AG04450 (cell line): ENCODE measurements around the gene GAL3ST3. TPM values are rescaled to one million over a fixed set of nuclear protein-coding genes. Genes with fewer than 3 reads are reported as not detected.

Experiments
- CTCF ChIA-PET: fragments of 300-600, 350-600 bp; formaldehyde crosslinking; extraction: SDS; loops from one replicate; lab custom pipeline; 2022; ENCODE audit warnings: antibody characterized with exemption, inconsistent platforms; lab: Charles Lee
- POLR2A ChIA-PET: fragments of 350-600 bp; formaldehyde crosslinking; extraction: SDS; loops from one replicate; lab custom pipeline; 2021; ENCODE audit warnings: antibody characterized with exemption, inconsistent platforms; lab: Yijun Ruan, JAX
- DNase-seq: peaks from one replicate; pipeline ENCODE4 v3.0.0-alpha.2; 2011; ENCODE audit warnings: low read depth, low spot score
- H3K27ac ChIP-seq: one replicate; pipeline ENCODE4 v1.5.1; 2012; ENCODE audit warnings: low read depth, low read length, control low read depth
- H3K27me3 ChIP-seq: one replicate; pipeline ENCODE4 v1.6.0; 2012; ENCODE audit warnings: low read length; ENCODE audit not compliant: control insufficient read depth, insufficient read depth
- H3K4me3 ChIP-seq: 2 replicates; pipeline ENCODE4 v1.5.1; 2011; ENCODE audit warnings: mild to moderate bottlenecking, low read depth, low read length, control low read depth
- H3K9me3 ChIP-seq: 2 replicates; pipeline ENCODE4 v1.5.1; 2012; ENCODE audit warnings: low read length; ENCODE audit not compliant: control insufficient read depth, insufficient read depth
- polyA plus RNA-seq: library from polyadenylated mRNA; depleted of rRNA; stranded (reverse); fragments of >200 nt; gene quantifications from 2 replicates; pipeline ENCODE4 v1.2.3, GENCODE V29; 2011; rRNA removed
- TF ChIP-seq, protein P1 (sequence below): IDR thresholded peaks from 2 replicates; pipeline ENCODE4 v1.5.1; 2011; ENCODE audit warnings: low read depth, low read length, control low read depth, inconsistent platforms

GAL3ST3 gene
- polyA plus RNA-seq, 1 experiment: 0.11 TPM

DNA sequence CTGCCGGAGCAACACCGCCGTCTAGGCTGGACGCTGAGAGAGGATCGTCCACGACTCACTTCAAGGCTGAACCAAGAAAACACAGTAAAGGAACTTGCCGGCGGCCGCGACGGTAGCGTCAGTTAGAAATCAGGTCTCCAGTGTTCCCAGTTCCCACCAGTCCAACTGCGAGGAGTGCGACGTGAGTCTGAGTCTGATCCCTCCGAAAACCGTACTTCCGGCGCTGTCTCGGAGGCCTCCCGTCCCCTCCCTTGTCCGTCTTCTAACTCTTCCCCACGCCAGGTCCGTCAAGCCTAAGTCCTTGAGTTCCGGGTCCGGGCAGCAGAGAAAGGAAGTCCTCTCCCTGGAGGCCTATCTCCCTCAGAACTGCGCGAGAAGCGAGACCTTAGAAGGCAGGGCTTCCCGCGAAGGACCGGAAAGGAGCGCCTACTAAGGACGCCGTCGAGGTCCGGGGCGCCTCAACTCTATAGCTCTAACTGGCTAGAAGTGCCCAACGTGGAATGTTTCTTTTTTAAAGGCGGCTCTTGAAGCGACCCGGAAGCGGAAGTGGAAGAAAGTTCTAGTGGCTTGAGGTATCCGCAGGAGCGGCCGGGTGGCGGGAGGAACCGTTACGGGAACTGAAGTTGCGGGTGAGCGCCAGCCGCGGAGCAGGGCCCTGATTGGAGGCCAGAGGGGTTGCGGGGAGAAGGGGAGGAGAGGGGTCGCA lies 46.9 kb downstream of the GAL3ST3 start, which contains the start of the genes BANF1 and EIF1AD:
BANF1 (plus strand) TSS at position 562 of the 706 bp plus-strand sequence. CDS start 748 bp downstream, outside the sequence.
EIF1AD (minus strand) TSS at position 216 of the 706 bp plus-strand sequence. CDS start 1,768 bp downstream, outside the sequence.
- Histone ChIP-seq H3K27me3 (no peaks in the 10 kb centered on the region), H3K27ac (peak within 1 kb of the TSS; percentile 99), H3K9me3 (no peaks in the 10 kb centered on the region; the same call in 1 of the 2 replicates), H3K4me3 (peak within 1 kb of the TSS; percentile 75)
- TF ChIP-seq, protein P1, sequence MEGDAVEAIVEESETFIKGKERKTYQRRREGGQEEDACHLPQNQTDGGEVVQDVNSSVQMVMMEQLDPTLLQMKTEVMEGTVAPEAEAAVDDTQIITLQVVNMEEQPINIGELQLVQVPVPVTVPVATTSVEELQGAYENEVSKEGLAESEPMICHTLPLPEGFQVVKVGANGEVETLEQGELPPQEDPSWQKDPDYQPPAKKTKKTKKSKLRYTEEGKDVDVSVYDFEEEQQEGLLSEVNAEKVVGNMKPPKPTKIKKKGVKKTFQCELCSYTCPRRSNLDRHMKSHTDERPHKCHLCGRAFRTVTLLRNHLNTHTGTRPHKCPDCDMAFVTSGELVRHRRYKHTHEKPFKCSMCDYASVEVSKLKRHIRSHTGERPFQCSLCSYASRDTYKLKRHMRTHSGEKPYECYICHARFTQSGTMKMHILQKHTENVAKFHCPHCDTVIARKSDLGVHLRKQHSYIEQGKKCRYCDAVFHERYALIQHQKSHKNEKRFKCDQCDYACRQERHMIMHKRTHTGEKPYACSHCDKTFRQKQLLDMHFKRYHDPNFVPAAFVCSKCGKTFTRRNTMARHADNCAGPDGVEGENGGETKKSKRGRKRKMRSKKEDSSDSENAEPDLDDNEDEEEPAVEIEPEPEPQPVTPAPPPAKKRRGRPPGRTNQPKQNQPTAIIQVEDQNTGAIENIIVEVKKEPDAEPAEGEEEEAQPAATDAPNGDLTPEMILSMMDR: no peak
- DNase-seq: peak; percentile 94
- POLR2A ChIA-PET: interaction anchor here (0.5 to 1.7 kb wide), 14 partner anchors 20 to 495 kb away, joined by 3 to 8 read pairs (median 4); partner anchors contain the start of genes CCDC85B, CFL1, FIBP and SART1
- CTCF ChIA-PET: interaction anchor here (0.7 to 1.2 kb wide), 4 partner anchors 21 to 142 kb away, joined by 3 to 7 read pairs (median 4); partner anchors contain the start of gene MUS81

GRCh38 chr11:65997286-65997685 lies 51.7 kb downstream of the GAL3ST3 start:
- TF ChIP-seq, protein P1: no peak
- no peak overlapping the region for H3K4me3 ChIP-seq
- H3K27ac ChIP-seq: no peak overlapping the region
- CTCF ChIA-PET: no interaction called here
- no peaks in the 10 kb centered on the region for H3K9me3 ChIP-seq
- no peaks in the 10 kb centered on the region for H3K27me3 ChIP-seq
- POLR2A ChIA-PET: no interaction called here
- DNase-seq: no peak

DNA sequence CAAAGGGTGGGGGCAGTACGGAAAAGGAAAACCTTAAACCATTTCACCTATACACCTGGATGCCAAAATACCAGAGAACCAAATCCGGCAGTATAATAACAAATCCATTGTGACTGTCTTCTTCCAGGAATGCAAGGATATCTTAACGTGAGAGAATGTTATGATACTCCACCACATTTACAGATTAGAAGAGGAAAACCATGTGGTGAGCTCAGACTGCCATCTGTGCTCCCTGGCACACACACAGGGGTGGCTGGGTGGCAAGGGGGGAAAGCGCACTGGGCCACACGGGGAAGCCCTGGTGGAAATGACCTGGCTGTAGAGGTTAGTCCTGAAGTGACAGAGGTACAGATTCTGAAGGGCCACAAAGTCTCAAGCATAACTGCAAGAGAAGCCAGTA lies 56.9 kb downstream of the GAL3ST3 start:
- TF ChIP-seq, protein P1: no peak
- no peak overlapping the region for H3K27ac ChIP-seq
- H3K27me3 ChIP-seq: no peaks in the 10 kb centered on the region
- ChIA-PET POLR2A (no interaction called here), CTCF (interaction anchor here (1.1 to 7.5 kb wide), 5 partner anchors 26 to 132 kb away, joined by 3 to 157 read pairs (median 3); partner anchors contain the start of genes CCDC85B and FIBP)
- DNase-seq: no peak
- no peak overlapping the region for H3K4me3 ChIP-seq
- H3K9me3 ChIP-seq: no peaks in the 10 kb centered on the region

Other genes with a start within 250 kb of the GAL3ST3 start
- 0.30 and 0.57 TPM in 2 replicates for gene SNX32, start 215.2 kb downstream of the GAL3ST3 start, polyA plus RNA-seq
- gene CFL1, start 191.0 kb downstream of the GAL3ST3 start, polyA plus RNA-seq: 1,553 and 1,822 TPM in 2 replicates
- 23.8 and 27.5 TPM in 2 replicates for gene MUS81, start 188.7 kb downstream of the GAL3ST3 start, polyA plus RNA-seq
- 190 and 279 TPM in 2 replicates for gene EFEMP2, start 176.4 kb downstream of the GAL3ST3 start, polyA plus RNA-seq
- gene CTSW, start 169.3 kb downstream of the GAL3ST3 start, polyA plus RNA-seq: not detected in 2 replicates
- 126 and 160 TPM in 2 replicates for gene FIBP, start 160.7 kb downstream of the GAL3ST3 start, polyA plus RNA-seq
- gene CCDC85B, start 158.5 kb downstream of the GAL3ST3 start, polyA plus RNA-seq: 13.1 and 20.2 TPM in 2 replicates
- gene FOSL1, start 148.8 kb downstream of the GAL3ST3 start, polyA plus RNA-seq: 7.9 and 16.1 TPM in 2 replicates
- gene C11orf68, start 130.1 kb downstream of the GAL3ST3 start, polyA plus RNA-seq: 32.9 and 52.2 TPM in 2 replicates
- gene DRAP1, start 129.7 kb downstream of the GAL3ST3 start, polyA plus RNA-seq: 96.9 and 130 TPM in 2 replicates
- not detected in 2 replicates for gene TSGA10IP, start 103.7 kb downstream of the GAL3ST3 start, polyA plus RNA-seq
- 14.3 and 15.7 TPM in 2 replicates for gene SART1, start 87.4 kb downstream of the GAL3ST3 start, polyA plus RNA-seq
- 23.9 and 24.0 TPM in 2 replicates for gene EIF1AD, start 47.0 kb downstream of the GAL3ST3 start, polyA plus RNA-seq
- 225 and 227 TPM in 2 replicates for gene BANF1, start 46.7 kb downstream of the GAL3ST3 start, polyA plus RNA-seq
- gene CST6, start 37.2 kb downstream of the GAL3ST3 start, polyA plus RNA-seq: 0.69 and 1.0 TPM in 2 replicates
- 0.25 and 0.40 TPM in 2 replicates for gene CATSPER1, start 22.7 kb downstream of the GAL3ST3 start, polyA plus RNA-seq
- gene SF3B2, start 3.2 kb upstream of the GAL3ST3 start, polyA plus RNA-seq: 88.2 and 97.1 TPM in 2 replicates
- gene PACS1, start 21.1 kb upstream of the GAL3ST3 start, polyA plus RNA-seq: 27.1 and 32.5 TPM in 2 replicates
- 6.4 and 8.5 TPM in 2 replicates for gene KLC2, start 208.5 kb upstream of the GAL3ST3 start, polyA plus RNA-seq
- 127 and 183 TPM in 2 replicates for gene RAB1B, start 219.5 kb upstream of the GAL3ST3 start, polyA plus RNA-seq
- gene CNIH2, start 229.0 kb upstream of the GAL3ST3 start, polyA plus RNA-seq: 2.0 and 2.8 TPM in 2 replicates
- 126 and 140 TPM in 2 replicates for gene YIF1A, start 240.0 kb upstream of the GAL3ST3 start, polyA plus RNA-seq
- gene TMEM151A, start 242.7 kb upstream of the GAL3ST3 start, polyA plus RNA-seq: not detected in 2 replicates